KBM-7 (cell line): ENCODE results near the gene CDH18.

Source experiments
- DNase-seq: peaks from one replicate; pipeline ENCODE4 v3.0.0-alpha.2; 2015
- in situ Hi-C: fragments of 300-500 bp; cut with MboI; formaldehyde crosslinking; loops from 2 replicates; pipeline ENCODE4 v1.14.3; 2020; ENCODE audit warnings: low sequenced_read_pairs, low pct_unique_long_range_greater_than_20kb, mixed read lengths

The CDH18 gene

GRCh38 chr5:19930451-19930850 is 57.5 kb downstream of the CDH18 start:
- DNase-seq: no peak
- in situ Hi-C loops: no loop called here

DNA sequence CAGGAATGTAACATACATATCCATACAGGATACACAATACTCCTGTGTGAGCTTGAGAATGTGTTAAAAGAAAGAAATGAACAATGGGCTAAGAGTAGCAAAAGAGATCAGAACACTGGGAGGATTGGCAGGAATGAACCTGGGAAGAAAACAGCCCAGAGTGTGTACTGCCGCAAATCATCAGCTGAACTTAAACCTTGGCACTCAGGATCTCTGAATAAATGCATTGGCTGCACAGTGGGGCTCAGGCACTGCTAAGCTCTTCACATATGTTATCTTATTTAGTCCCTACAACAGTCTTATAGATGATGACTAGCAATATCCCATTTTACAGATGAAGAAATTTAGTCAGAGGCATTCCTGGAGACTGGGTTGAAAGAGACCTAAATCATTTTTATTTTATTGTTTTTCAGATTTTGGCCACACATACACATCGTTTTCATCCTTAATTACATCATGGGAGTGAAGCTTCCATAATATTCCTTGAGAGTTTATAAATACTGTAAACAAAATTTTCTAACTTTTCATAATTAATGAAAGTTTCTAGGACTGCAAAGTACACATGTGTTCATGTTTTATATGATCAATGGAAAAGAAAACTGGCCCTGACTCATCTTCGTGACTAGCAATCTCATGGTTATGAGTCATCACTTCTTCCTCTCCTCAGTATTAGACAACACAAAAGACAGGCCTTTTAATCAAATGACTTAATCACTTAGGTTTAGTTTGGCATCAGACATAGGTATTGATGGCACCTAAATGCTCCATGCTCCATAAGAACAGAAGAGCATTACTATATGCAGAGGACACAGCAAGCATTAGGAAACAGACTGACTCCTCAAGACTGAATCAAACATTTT is 59.2 kb downstream of the CDH18 start:
- no peak for DNase-seq
- in situ Hi-C loops: no loop called here

GRCh38 chr5:19927919-19928318 is 60.1 kb downstream of the CDH18 start:
- no peak for DNase-seq
- in situ Hi-C loops: no loop called here

GRCh38 chr5:19927170-19927569 is 60.8 kb downstream of the CDH18 start:
- no peak for DNase-seq
- in situ Hi-C loops: no loop called here

- no peak for DNase-seq
- in situ Hi-C loops: no loop called here
Observed at GRCh38 chr5:19923742-19924141, 64.3 kb downstream of the CDH18 start.

GRCh38 chr5:19920761-19921160 is 67.2 kb downstream of the CDH18 start:
- DNase-seq: no peak
- in situ Hi-C loops: no loop called here

GRCh38 chr5:19918780-19919179 is 69.2 kb downstream of the CDH18 start:
- no peak for DNase-seq
- in situ Hi-C loops: no loop called here

DNA sequence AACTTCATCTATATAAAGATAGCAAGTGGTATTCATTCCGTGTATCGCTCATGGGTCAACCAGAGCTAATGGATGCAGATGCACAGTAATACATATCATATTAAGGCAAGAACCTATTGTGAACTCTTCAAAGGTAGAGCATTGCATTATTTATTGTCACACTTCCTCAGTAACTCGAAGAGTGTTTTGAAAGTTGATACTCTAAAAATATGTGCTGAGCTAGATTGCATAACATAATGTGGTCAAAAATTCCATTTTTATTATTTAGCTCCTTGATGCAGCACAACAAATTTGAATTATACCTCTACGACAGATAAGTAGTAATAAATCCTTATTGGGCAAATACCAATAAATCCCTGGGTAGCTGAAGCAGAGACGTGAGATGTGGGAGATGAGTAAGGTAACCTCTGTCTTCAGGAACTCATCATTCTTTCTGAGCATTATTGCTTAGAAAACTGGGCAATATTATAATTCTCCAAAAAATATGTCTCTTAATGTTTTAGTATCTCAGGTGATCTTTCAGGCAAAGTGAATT is 70.3 kb downstream of the CDH18 start:
- in situ Hi-C loops: no loop called here
- DNase-seq: no peak

DNA sequence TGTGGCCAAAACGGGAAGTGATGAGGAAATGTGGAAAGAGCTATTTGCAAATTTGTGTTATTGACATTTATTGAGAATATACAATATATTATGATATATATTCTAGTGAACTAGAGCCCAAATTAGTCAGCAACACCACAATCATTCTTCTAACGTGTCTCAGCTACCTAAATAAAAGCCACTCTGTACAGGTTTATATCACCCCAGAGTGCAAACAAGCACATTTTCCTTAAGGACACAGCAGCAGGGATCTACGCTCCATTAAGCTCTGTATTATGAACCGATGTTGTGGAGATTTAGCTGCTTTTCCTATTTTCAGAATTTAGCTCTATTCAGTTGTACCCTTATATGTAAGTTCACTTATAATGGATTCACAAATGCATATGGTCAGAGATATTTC is 77.9 kb downstream of the CDH18 start:
- no peak for DNase-seq
- in situ Hi-C loops: no loop called here

- in situ Hi-C loops: no loop called here
- DNase-seq: no peak
Observed at GRCh38 chr5:19904766-19905165, 83.2 kb downstream of the CDH18 start.

- no peak for DNase-seq
- in situ Hi-C loops: no loop called here
Observed at GRCh38 chr5:19903611-19904010, 84.4 kb downstream of the CDH18 start.

DNA sequence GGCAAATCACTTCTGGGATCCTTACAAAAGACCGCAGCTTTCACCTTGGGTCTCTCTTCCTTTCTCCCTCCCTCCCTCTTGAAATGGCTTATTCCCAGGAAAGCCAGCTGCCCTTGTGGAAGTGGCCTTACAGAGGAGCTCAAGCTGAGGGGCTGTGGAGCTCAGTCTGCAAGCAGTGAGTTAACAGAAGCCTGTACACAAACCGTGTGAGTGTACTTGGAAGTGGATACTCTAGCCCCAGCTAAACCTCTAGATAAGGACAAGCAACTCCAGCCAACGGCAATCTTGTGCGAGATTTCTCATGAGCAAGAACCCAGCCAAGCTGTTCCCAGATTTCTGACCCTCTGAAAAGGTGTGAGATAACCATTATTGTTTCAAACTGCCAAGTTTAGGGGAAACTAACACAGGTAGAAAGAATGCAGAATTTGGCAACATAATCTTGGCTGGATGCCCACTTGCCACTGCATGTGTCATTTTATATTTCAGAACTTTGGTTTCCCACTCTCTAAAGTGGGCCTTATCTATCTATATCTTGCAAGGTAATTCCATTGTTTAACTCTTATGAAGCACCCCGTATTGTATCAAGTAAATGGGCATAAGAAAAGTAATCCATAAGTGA is 85.6 kb downstream of the CDH18 start:
- in situ Hi-C loops: no loop called here
- DNase-seq: no peak

GRCh38 chr5:19900269-19900668 is 87.7 kb downstream of the CDH18 start:
- in situ Hi-C loops: no loop called here
- DNase-seq: no peak

DNA sequence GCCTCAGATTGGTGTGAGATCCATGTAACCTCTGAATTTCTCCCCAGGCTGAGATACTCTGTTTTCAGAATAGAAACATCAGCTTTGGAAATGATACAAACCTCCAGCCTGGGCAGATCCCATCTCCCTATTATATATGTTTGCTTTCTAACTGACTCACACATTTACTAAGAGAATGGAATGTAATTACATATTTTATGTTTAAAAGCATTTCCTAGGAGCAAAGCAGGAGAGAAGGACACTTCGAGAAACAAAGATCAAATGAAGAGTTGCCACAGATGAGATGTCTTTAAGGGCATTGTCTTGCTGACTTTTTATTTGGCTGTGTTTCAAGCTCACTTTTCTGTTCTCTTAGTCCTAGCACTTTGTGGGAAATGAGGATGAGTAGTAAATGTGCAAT is 96.3 kb downstream of the CDH18 start:
- in situ Hi-C loops: no loop called here
- no peak for DNase-seq

DNA sequence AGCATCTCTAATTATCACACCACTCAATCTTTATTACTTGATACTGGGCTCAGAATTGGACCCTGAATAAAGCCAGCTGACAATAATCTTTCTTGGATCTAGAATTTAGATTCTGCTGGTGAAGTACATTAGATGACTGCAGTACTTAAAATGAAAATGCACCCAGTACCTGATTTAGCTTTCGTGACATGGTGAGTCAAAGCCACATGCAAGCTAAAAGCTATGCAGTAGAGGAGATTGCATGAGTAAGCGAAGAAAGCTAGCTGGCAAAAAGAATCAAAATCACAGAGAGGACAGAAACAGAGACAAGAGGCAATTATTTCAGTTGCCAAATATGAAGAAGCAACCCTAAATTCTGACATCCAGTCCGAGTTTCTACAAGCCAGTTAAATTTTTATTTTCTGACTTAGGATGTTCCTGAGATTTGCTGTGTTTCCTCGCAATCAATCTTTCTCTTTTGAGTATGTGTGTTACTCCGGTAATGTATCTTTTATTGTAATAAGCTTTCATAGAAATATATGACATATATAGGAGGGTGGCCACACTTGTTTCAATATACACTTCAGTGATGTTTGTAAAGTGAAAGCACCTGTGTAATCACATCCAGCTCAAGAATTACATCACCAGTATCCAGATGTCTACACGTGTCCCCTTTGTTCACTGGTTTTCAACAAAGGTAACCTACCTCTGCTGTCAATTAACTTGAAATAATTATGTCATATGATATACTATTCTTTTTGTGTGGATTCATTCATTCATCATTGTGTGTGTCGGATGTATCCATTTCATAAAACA is 101.7 kb downstream of the CDH18 start:
- DNase-seq: no peak
- in situ Hi-C loops: no loop called here

DNA sequence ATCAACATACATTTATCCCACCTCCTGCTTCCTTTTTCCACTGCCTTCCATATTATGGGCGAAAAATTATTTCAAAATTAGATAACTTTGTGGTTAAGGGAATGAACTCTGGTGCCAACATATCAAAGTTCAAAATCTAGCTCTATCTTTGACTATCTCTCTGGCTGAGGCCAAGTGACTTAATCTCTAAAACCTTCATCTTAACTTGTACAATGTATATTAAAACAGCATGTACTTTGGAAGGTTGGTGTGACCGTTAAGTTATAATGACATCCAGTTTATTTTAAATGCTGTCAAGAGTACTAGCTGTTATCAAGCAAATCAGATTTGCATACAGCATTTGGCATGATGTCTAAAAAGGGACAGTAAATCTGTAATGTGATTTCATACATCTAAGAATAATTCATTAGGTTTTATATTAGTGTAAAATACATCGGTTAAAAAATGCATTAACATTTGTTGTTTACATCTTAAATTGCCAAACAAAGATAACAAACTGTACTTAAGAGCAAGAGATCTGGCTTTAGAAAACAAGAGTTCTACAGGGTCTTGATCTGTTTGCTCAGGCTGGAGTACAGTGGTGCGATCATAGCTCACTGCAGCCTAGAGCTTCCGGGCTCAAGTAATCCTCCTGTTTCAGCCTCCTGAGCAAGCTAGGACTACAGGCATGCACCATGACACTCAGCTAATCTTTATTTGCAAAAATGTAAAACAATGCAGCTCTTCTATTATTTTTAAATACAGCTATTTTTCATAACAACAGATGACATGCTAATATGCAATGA is 102.8 kb downstream of the CDH18 start:
- in situ Hi-C loops: no loop called here
- no peak for DNase-seq

DNA sequence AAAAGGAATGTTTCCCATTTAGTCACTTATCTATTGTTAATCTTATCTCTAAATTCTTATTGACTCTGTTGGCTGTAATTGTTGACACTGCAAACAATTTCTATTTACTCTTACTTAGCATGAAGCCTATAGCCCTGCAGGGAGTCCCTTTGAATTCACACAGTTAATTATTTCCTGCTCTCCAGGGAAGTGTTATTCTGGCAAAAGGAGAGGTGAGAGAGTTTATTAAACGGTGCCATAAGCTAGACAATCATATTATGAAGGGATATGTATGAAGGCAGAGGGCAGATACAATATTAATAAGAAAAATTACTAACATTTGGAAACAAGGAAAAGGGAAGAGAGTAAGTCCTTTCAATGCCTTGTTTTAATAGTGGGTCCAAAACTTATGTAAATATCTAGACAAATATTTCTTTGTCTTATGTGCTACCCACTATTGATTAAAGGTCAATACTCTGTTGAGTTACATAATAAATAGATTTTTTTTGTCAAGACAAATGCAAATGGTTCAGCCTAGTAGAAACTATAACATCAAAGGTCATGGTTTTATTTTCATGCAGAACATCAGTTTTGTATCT is 107.1 kb downstream of the CDH18 start:
- in situ Hi-C loops: no loop called here
- DNase-seq: no peak

DNA sequence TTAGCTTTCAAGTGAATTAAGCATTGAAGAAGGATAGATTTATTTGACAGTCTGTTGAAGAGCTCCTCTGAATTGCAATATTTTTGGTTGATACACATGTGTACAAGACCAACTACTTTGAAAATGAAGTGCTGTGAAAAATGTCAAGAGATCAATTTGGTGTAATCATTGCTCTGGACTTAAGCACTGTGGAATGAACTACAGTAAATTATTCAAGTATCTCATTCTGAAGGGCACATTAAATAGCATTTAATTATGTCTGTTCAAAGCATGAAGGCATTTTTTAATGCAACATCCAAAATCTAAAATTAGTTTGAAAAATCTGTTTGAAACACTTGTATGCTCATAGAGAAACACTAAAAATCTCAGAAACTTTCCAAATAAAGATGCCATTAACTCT is 107.5 kb downstream of the CDH18 start:
- no peak for DNase-seq
- in situ Hi-C loops: no loop called here

- DNase-seq: no peak
- in situ Hi-C loops: no loop called here
Observed at GRCh38 chr5:19874811-19875210, 113.2 kb downstream of the CDH18 start.
